HG02642 (cell line): ENCODE data around the gene TLR9.

Experiments
- ATAC-seq: cut with Tn5 transposase; IDR thresholded peaks from one replicate; pipeline ENCODE4 v1.9.1; 2021; ENCODE audit warnings: mild to moderate bottlenecking; ENCODE audit not compliant: unreplicated experiment, poor library complexity

The TLR9 gene

GRCh38 chr3:52177701-52178042 lies 47.8 kb downstream of the TLR9 start:
- ATAC-seq, result no peak

DNA sequence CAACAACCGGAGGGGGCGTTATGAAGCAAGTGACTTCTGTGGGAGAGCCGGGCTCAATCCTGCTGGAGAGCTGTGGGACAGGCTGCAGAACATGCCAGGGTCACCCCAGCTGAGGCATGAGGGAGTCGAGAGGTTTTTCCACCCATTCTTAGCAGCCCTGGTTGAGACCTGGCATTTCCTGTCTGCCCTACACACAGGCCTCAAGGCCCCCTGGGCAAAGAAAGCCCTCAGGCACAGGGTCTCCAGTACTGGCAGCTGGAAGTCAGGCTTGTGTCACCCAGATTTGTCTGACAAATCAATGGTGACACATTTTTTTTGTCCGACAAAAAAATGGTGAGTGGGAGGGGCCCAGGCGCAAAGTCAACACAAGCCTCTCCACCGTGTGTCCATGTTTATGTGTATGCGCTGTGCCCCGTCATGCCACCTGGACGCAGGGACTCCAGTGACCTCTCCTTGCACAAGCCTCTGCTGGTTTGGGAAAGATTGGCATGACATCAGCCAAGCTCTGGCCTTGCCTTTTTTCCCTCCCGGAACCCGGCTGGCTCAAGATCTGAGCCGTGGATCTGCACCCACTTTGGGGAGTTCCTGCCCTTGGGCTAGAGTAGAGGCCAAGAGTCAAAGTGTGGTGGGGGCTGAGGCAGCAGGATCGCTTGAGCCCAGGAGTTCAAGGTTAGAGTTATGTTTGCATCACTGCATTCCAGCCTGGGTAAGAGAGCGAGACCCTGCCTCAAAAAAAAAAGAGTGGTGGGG lies 48.3 kb downstream of the TLR9 start:
- ATAC-seq, result no peak

GRCh38 chr3:52176180-52176752 lies 49.2 kb downstream of the TLR9 start:
- no peak for ATAC-seq

DNA sequence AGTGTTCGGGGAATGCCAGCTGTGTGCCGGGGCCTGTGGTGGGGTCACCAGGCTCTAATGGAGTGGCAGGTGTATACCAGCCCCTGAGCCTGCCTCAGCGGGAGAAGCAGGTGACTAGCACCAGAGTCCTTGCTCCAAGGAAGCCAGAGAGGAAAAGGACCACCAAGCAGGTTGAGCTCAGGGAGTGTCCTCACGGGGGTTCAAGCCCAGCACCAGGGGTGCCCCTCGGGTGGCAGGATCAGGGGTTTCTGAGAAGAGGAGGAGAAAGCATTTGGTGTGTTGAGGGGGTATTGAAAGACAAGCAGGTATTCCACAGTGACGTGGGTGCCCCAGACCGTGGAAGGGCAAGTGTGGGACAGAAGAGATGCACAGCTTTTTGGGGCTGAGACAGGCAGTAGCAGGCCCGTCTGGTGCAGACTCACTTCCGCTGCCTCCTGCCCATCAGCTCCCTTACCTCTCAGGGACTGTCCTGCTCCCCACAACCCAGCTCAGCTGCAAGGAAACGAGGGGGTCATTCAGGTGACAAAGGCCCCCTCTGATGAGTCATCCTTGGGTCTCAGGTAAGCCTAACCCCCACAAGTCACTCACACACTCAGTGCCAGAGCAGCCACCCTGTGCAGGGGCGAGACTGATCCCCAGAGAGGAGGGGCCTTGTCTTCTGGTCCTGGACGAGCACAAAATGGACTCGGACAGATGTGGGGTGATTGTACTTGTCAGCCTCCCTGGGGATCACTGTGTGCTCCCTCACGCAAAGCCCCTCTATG lies 49.8 kb downstream of the TLR9 start:
- no peak for ATAC-seq

- no peak for ATAC-seq
Measured at GRCh38 chr3:52174896-52175295, 50.5 kb downstream of the TLR9 start.

DNA sequence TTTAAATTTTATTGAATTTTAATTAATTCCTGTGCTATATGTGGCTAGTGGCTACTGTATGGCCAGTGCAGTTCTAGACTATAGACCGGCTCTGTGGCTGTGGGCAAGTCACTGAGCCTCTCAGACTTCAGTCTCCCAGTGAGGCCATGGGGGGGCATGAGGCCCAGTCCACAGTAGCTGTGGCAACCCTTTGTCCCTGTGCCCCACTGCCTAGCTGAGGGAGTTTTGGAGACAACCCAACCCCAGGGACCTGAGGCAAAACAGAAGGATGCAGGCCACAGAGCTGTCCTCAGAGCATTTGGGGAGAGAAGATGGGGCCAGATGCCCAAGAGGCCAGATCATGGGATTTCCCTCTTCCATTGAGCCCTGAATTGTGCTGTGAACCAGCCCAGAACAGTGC lies 52.3 kb downstream of the TLR9 start:
- ATAC-seq, result no peak

GRCh38 chr3:52172262-52172757 lies 53.1 kb downstream of the TLR9 start:
- ATAC-seq, result no peak

DNA sequence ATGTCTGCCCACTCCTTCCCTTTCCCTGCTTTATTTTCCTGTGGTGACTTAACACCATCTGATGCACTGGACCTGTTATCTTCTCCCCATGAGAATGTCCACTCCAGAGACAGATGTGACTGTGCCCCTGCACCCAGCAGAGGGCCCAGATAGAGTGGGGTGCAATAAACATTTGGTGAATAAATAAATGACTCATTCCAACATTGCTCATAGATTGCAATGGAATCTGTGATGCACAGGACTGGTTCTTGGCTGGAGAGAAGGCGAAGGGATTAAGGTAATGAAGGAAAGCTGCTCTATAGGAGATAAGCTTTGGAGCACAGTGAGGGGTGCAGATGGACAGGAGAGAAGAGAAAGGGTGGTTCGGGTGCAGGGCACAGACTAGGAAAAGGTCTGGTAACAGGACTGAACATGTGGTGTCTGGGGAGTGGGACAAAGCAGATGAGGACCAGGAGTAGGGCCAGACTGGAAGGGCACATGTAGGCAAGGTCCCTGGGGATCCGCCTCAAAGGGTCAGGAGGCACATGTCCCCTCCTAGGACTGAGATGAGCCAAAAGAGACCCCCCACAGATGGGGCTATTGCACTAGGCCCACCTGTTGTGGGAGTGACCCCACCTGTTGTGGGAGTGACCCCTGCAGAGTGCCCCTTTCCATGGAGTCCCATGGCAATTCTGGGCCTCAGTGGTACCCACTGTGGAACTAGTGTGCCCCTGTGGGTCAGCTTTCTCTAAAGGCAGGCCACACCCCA lies 53.8 kb downstream of the TLR9 start:
- no peak for ATAC-seq
